Central memory CD4-positive, alpha-beta T cell (primary cell): ENCODE results near the gene MTHFSD.

Experiments used
- DNase-seq: peaks from one replicate; pipeline ENCODE4 v3.0.0; 2022

Gene MTHFSD

GRCh38 chr16:86528061-86528929 lies 26.7 kb downstream of the MTHFSD start:
- no peak for DNase-seq

GRCh38 chr16:86527366-86527765 lies 27.7 kb downstream of the MTHFSD start:
- DNase-seq, result no peak

- DNase-seq, result no peak
Observed at GRCh38 chr16:86525696-86526095, 29.3 kb downstream of the MTHFSD start.

- DNase-seq, result no peak
Observed at GRCh38 chr16:86524029-86524428, 31.0 kb downstream of the MTHFSD start.

GRCh38 chr16:86523166-86523740 lies 31.8 kb downstream of the MTHFSD start:
- no peak for DNase-seq

GRCh38 chr16:86522634-86523033 lies 32.4 kb downstream of the MTHFSD start:
- no peak for DNase-seq

- DNase-seq, result no peak
Observed at GRCh38 chr16:86521236-86522197, 33.5 kb downstream of the MTHFSD start.

GRCh38 chr16:86520317-86521210 lies 34.5 kb downstream of the MTHFSD start:
- no peak for DNase-seq

GRCh38 chr16:86519649-86520316 lies 35.3 kb downstream of the MTHFSD start:
- peak; percentile 14 for DNase-seq

GRCh38 chr16:86519007-86519648 lies 35.9 kb downstream of the MTHFSD start:
- no peak for DNase-seq

- no peak for DNase-seq
Observed at GRCh38 chr16:86517652-86518258, 37.3 kb downstream of the MTHFSD start.

GRCh38 chr16:86517033-86517432 lies 38.0 kb downstream of the MTHFSD start:
- no peak for DNase-seq

GRCh38 chr16:86516623-86517003 lies 38.4 kb downstream of the MTHFSD start:
- no peak for DNase-seq

GRCh38 chr16:86515777-86516622 lies 39.0 kb downstream of the MTHFSD start:
- DNase-seq, result no peak

GRCh38 chr16:86515413-86515776 lies 39.6 kb downstream of the MTHFSD start:
- DNase-seq, result no peak

GRCh38 chr16:86514481-86515376 lies 40.3 kb downstream of the MTHFSD start:
- DNase-seq, result no peak

- no peak for DNase-seq
Observed at GRCh38 chr16:86513471-86514277, 41.4 kb downstream of the MTHFSD start.
